SJCRH30 (cell line): ENCODE results near the gene SHC2. TPM values are rescaled to one million over a fixed set of nuclear protein-coding genes. Genes with fewer than 3 reads are reported as not detected.
"Not testable (repeated sequence)": the region's sequence is repeated elsewhere in the genome, so short reads cannot be mapped to it uniquely, and the experiment has no call there.

Source experiments
- DNase-seq, 2 experiments: peaks; one replicate each; pipeline ENCODE4 v3.0.0-alpha.2; 2015 to 2020
- H3K27ac ChIP-seq: fragments of 250-450 bp; sonication (Bioruptor Pico); 2 replicates; pipeline ENCODE4 v1.5.1; 2020; ENCODE audit warnings: mild to moderate bottlenecking, moderate library complexity
- H3K27me3 ChIP-seq: fragments of 250-450 bp; sonication (Bioruptor Pico); 2 replicates; pipeline ENCODE4 v1.5.1; 2020; ENCODE audit warnings: mild to moderate bottlenecking, moderate library complexity
- H3K36me3 ChIP-seq: fragments of 250-450 bp; sonication (Bioruptor Pico); 2 replicates; pipeline ENCODE4 v1.5.1; 2020; ENCODE audit warnings: mild to moderate bottlenecking, moderate library complexity
- H3K4me1 ChIP-seq: fragments of 250-450 bp; sonication (Bioruptor Pico); 2 replicates; pipeline ENCODE4 v1.5.1; 2020; ENCODE audit warnings: mild to moderate bottlenecking, moderate library complexity
- H3K4me3 ChIP-seq: fragments of 250-450 bp; sonication (Bioruptor Pico); 2 replicates; pipeline ENCODE4 v1.5.1; 2020; ENCODE audit warnings: mild to moderate bottlenecking, moderate library complexity
- H3K9me3 ChIP-seq: fragments of 250-450 bp; sonication (Bioruptor Pico); replicated peaks from 2 replicates; pipeline ENCODE4 v1.5.1; 2020; ENCODE audit warnings: mild to moderate bottlenecking, moderate library complexity
- total RNA-seq: library from RNA; depleted of rRNA; stranded (reverse); fragments of >200 nt; shearing (Covaris generic); gene quantifications from 2 replicates; pipeline ENCODE4 v1.2.3, GENCODE V29; 2014

Gene SHC2
- total RNA-seq, 1 experiment from 2014 or later = 0.12 TPM

GRCh38 chr19:393560-393959, 67.3 kb downstream of the SHC2 start:
- H3K4me3 ChIP-seq = not testable (repeated sequence)

GRCh38 chr19:392375-392970, 68.4 kb downstream of the SHC2 start:
- no peak for DNase-seq
- Histone ChIP-seq H3K36me3 (no peaks in the 10 kb centered on the region), H3K4me3 (no peak overlapping the region), H3K9me3 (no peaks in the 10 kb centered on the region), H3K27me3 (no peaks in the 10 kb centered on the region), H3K27ac (no peak overlapping the region), H3K4me1 (no peaks in the 10 kb centered on the region)

More at GRCh38 chr19:393560-393959, 67.3 kb downstream of the SHC2 start:
- not testable (repeated sequence) for H3K27ac ChIP-seq, H3K9me3 ChIP-seq, H3K36me3 ChIP-seq, DNase-seq, H3K4me1 ChIP-seq, H3K27me3 ChIP-seq

- H3K27me3 ChIP-seq = no peaks in the 10 kb centered on the region
- no peak overlapping the region for H3K4me3 ChIP-seq
- no peaks in the 10 kb centered on the region for H3K36me3 ChIP-seq
- no peaks in the 10 kb centered on the region for H3K4me1 ChIP-seq
- no peak for DNase-seq
- H3K9me3 ChIP-seq = no peaks in the 10 kb centered on the region
- no peak overlapping the region for H3K27ac ChIP-seq
Observed at GRCh38 chr19:391726-392374, 69.0 kb downstream of the SHC2 start.

GRCh38 chr19:391207-391557, 69.7 kb downstream of the SHC2 start:
- Histone ChIP-seq H3K27me3 (no peaks in the 10 kb centered on the region), H3K4me3 (no peak overlapping the region), H3K4me1 (no peaks in the 10 kb centered on the region), H3K9me3 (no peaks in the 10 kb centered on the region), H3K36me3 (no peaks in the 10 kb centered on the region), H3K27ac (no peak overlapping the region)
- no peak for DNase-seq

- H3K36me3 ChIP-seq = no peaks in the 10 kb centered on the region
- H3K9me3 ChIP-seq = no peaks in the 10 kb centered on the region
- no peaks in the 10 kb centered on the region for H3K27me3 ChIP-seq
- H3K27ac ChIP-seq = no peak overlapping the region
- DNase-seq = no peak
- no peak overlapping the region for H3K4me3 ChIP-seq
- no peaks in the 10 kb centered on the region for H3K4me1 ChIP-seq
Observed at GRCh38 chr19:390386-391206, 70.2 kb downstream of the SHC2 start.

GRCh38 chr19:389935-390289, 70.9 kb downstream of the SHC2 start:
- DNase-seq = no peak
- Histone ChIP-seq H3K27me3 (no peaks in the 10 kb centered on the region), H3K27ac (no peak overlapping the region), H3K9me3 (no peaks in the 10 kb centered on the region), H3K36me3 (no peaks in the 10 kb centered on the region), H3K4me3 (no peak overlapping the region), H3K4me1 (no peaks in the 10 kb centered on the region)

GRCh38 chr19:389255-389934, 71.4 kb downstream of the SHC2 start:
- DNase-seq = no peak
- Histone ChIP-seq H3K4me3 (no peak overlapping the region), H3K4me1 (no peaks in the 10 kb centered on the region), H3K36me3 (no peaks in the 10 kb centered on the region), H3K9me3 (no peaks in the 10 kb centered on the region), H3K27ac (no peak overlapping the region), H3K27me3 (no peaks in the 10 kb centered on the region)

- Histone ChIP-seq H3K9me3 (no peaks in the 10 kb centered on the region), H3K4me1 (no peaks in the 10 kb centered on the region), H3K27ac (no peak overlapping the region), H3K4me3 (no peak overlapping the region), H3K27me3 (no peaks in the 10 kb centered on the region), H3K36me3 (no peaks in the 10 kb centered on the region)
- no peak for DNase-seq
Observed at GRCh38 chr19:388691-389090, 72.1 kb downstream of the SHC2 start.

GRCh38 chr19:387777-388176, 73.1 kb downstream of the SHC2 start:
- Histone ChIP-seq H3K36me3 (no peaks in the 10 kb centered on the region), H3K4me1 (no peaks in the 10 kb centered on the region), H3K27ac (no peak overlapping the region), H3K9me3 (no peaks in the 10 kb centered on the region), H3K4me3 (no peak overlapping the region), H3K27me3 (no peaks in the 10 kb centered on the region)
- no peak for DNase-seq

- not testable (repeated sequence) for H3K4me3 ChIP-seq, H3K36me3 ChIP-seq, DNase-seq, H3K4me1 ChIP-seq, H3K27me3 ChIP-seq, H3K9me3 ChIP-seq, H3K27ac ChIP-seq
Observed at GRCh38 chr19:386632-387301, 74.1 kb downstream of the SHC2 start.

- not testable (repeated sequence) for H3K27me3 ChIP-seq, DNase-seq, H3K4me3 ChIP-seq, H3K27ac ChIP-seq, H3K4me1 ChIP-seq, H3K9me3 ChIP-seq, H3K36me3 ChIP-seq
Observed at GRCh38 chr19:386189-386588, 74.6 kb downstream of the SHC2 start.

- Histone ChIP-seq H3K4me3 (no peak overlapping the region), H3K4me1 (no peaks in the 10 kb centered on the region), H3K9me3 (no peaks in the 10 kb centered on the region), H3K27ac (no peak overlapping the region), H3K27me3 (no peaks in the 10 kb centered on the region), H3K36me3 (no peaks in the 10 kb centered on the region)
- DNase-seq = no peak
Observed at GRCh38 chr19:384799-385169, 76.0 kb downstream of the SHC2 start.

GRCh38 chr19:383922-384798, 76.7 kb downstream of the SHC2 start:
- H3K27ac ChIP-seq = no peak overlapping the region
- H3K4me3 ChIP-seq = no peak overlapping the region
- DNase-seq = peak in 1 of 2 experiments; percentile 15
- H3K36me3 ChIP-seq = no peaks in the 10 kb centered on the region
- no peaks in the 10 kb centered on the region for H3K9me3 ChIP-seq
- H3K4me1 ChIP-seq = no peaks in the 10 kb centered on the region
- H3K27me3 ChIP-seq = no peaks in the 10 kb centered on the region

- no peak for DNase-seq
- H3K27ac ChIP-seq = no peak overlapping the region
- no peaks in the 10 kb centered on the region for H3K27me3 ChIP-seq
- no peaks in the 10 kb centered on the region for H3K36me3 ChIP-seq
- no peaks in the 10 kb centered on the region for H3K9me3 ChIP-seq
- no peak overlapping the region for H3K4me3 ChIP-seq
- H3K4me1 ChIP-seq = no peaks in the 10 kb centered on the region
Observed at GRCh38 chr19:383040-383439, 77.8 kb downstream of the SHC2 start.
